Measurements from ENCODE around the gene USP8.
"Not testable (repeated sequence)": the region's sequence is repeated elsewhere in the genome, so short reads cannot be mapped to it uniquely, and the experiment has no call there.

USP8 gene

DNA sequence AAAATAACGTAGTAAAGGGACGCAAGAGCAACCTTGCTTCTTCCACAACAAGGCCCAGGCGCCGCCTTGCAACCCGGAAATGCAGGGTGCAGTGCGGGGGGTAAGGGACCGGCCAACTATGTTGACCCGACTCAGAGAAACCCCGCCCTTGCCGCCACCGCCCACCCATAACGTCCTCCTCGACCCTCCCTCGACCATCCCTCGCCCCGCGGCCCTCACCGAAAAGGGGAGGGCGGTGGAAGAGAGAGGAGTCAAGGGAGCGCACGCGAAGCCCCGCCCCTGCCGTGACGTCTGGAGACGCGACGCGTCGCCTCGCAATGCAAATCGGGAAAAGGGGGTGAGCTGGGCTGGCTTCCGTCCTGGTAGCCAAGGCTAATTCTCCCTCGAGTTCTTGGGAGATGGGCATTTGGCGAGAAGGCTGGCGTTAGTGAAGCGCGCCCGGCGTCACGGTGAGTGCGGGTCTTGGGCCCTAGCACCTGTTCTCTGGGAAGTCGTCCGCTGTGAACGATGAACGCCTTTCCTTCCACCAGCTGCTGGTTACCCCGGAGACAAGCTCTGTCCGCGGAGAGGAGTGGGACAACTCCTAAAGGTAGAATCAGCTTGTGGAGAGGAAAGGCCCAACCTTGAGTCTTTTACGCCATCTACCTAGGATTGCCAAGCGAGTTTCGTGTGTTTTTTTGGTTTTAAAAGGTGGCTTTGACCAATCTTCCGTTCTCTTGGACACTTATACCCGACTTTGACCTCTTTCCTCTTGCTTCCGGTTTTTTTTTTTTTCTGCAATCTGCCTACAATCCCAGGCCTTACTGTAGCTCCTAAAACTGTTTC is at the start of gene USP8:
TSS of gene USP8 (plus strand) at position 340 of the 825 bp plus-strand sequence. CDS start 14,669 bp downstream, outside the sequence.
- DNase-seq (ENCODE audit: low spot score) = peak; percentile 96

GRCh38 chr15:50377867-50378751 is 46.1 kb upstream of the USP8 start:
- DNase-seq (ENCODE audit: low spot score) = no peak

DNA sequence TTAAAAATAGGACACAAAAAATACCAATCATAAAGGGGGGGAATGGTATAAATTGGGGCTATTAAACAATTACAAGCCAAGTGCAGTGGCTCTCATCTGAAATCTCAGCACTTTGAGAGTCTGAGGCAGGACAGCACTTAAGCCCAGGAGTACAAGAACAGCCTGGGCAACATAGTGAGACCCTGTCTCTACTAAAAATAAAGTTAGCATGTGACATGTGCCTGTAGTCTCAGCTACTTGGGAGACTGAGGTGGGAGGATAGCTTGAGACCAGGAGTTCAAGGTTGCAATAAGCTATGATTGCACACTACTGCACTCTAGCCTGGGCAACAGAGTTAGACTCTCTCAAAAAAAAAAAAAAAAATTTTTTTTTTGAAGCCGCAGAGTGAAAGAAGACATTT is 45.4 kb upstream of the USP8 start:
- DNase-seq (ENCODE audit: low spot score) = no peak

DNA sequence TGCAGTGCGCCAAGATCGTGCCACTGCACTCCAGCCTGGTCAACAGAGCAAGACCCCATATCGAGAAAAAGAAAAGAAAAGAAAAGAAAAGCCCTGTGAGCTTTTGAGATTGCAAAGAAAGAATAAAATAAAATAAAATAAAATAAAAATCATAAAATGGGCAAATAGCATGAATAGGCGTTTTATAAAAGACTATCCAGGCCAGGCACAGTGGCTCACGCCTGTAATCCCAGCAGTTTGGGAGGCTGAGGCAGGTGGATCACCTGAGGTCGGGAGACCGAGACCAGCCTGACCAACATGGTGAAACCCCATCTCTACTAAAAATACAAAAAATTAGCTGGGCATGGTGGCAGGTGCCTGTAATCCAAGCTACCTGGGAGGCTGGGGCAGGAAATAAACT is 44.8 kb upstream of the USP8 start:
- not testable (repeated sequence) for DNase-seq (ENCODE audit: low spot score)

GRCh38 chr15:50380089-50380488 is 44.1 kb upstream of the USP8 start:
- DNase-seq (ENCODE audit: low spot score) = no peak

DNA sequence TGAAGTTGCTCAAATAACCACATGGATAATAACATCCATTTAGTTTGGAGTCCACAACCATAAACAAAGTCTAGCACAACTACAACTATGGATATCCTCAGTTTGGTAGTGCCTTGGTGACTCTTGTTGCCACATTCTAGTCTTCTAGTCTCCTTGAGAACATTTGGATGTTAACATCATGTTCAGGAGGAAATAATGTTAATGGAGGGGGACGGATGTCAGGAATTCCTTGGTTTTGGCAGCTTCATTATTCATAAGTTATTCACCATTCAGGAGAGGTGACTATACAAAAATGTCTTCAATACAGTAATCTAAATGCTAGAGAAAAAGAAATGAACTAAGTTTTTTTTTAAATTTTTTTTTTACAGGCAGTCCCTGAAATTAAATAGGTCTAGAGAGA is 42.8 kb upstream of the USP8 start:
- DNase-seq (ENCODE audit: low spot score) = no peak

- DNase-seq (ENCODE audit: low spot score) = not testable (repeated sequence)
These were observed 41.8 kb upstream of the USP8 start for GRCh38 chr15:50382408-50382807.

GRCh38 chr15:50390554-50391264 is 33.5 kb upstream of the USP8 start:
- DNase-seq (ENCODE audit: low spot score) = no peak

GRCh38 chr15:50391561-50391960 is 32.6 kb upstream of the USP8 start:
- DNase-seq (ENCODE audit: low spot score) = not testable (repeated sequence)

DNA sequence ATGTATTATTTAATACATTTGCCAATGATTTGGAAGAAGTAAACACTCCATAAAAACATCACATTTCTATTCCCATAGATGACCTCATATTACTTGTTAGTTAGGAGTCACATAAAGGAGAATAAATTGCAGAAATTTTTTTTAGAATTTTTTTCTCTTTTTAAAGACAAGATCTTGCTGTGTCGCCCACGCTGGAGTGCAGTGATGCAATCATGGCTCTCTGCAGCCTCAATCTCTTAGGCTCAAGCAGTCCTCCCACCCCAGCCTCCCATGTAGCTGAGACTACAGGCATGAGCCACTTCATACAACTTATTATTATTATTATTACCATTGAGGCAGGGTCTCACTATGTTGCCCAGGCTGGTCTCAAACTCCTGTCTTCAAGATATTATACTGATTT is 12.3 kb upstream of the USP8 start:
- DNase-seq (ENCODE audit: low spot score) = no peak

DNA sequence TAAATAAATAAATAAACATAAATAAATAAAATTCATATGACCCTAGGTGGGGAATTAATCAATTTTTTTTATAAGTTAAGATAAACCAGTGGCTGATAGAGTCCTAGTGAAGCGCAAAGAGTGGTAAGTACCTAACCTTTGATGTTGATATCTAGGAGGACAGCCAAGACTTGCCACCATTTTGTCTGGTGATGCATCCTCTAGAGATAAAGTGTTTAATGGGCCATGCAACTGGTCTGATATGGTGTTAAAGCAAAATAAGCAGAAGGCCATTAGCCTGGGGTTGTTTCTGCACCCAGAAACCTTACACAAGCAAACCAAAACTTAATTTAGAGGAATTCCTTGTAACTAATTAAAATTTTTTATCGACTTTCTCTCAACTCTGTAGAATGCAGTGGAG is 9.6 kb upstream of the USP8 start:
- DNase-seq (ENCODE audit: low spot score) = no peak

DNA sequence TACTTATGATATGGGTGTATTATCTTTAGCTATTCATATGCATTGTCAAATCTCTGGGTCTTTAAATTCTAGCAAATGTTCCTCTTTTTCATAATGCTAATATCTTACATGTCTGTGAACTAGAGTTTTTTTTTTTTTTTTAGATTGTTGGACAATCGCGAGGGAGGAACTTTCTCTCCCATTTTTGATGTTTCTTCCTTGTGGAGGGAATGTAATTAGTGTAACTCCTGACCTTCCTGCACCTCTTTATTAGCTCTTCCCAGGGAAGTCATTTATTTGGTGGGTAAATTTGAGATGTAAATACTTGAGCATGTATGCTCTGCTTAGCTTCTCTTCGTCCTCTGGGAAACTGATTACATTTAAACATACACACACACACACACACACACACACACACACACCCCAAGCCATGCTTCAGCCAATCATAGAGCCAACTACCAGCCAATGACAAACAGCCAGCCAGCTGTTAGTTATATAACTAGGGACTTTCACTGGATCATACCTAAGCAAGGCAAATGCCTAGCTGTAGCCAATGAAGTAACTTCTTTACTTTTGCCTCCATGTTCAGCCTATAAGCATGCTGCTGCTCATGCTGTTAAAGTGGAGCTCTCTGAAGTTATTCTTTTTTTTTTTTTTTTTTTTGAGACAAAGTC is 8.3 kb upstream of the USP8 start:
- DNase-seq (ENCODE audit: low spot score) = no peak

DNA sequence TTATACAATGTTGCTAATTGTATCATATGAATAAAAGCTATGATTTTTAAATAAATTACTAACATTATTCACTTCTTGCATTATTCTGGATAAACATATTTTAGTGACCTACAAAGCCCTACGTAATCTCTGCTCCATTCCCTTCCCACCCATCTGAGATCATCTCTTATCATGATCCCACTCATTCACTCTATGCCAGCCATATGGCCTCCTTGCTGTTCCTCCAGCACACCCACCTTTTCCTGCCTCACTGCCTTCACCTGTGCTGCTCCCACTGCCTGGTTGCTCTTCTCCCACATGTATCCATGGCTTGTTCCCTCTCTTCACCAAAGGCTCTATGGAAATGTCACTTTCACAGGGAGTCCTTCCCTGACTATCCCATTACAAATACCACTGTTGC is 7.3 kb upstream of the USP8 start:
- no peak for DNase-seq (ENCODE audit: low spot score)

DNA sequence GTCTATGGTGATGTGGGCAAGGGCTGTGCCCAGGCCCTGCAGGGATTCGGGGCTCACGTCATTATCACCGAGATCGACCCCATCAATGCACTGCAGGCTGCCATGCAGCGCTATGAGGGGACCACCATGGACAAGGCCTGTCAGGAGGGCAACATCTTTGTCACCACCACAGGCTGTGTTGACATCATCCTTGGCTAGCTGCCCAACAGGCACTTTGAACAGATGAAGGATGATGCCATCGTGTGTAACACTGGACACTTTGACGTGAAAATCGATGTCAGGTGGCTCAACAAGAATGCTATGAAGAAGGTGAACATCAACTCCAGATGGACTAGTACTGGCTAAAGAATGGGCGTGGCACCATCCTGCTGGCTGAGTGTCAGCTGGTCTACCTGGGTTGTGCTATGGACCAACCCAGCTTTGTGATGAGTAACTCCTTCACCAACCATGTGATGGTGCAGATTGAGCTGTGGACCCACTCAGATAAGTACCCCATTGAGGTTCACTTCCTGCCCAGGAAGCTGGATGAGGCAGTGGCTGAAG is 6.1 kb upstream of the USP8 start:
- DNase-seq (ENCODE audit: low spot score) = no peak

DNA sequence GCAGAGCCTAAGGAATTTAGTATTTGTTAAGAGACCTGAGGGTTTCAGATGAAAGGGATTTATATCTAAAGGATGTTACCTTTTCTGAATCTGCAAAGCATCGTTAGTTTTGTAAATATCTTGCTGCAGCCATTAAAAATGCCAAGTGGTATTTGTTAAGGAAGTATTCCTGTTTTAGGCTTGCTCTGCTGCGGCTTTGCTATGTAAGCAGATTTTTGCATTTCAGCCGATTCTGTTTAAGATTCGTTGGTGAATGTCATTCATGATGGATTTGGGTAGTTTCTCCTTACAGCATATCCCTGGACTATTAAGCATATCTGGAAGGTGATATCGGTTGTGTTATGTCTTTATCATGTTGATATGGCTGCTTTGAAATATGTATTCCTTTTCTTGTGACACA is 1.0 kb downstream of the USP8 start:
- no peak for DNase-seq (ENCODE audit: low spot score)

DNA sequence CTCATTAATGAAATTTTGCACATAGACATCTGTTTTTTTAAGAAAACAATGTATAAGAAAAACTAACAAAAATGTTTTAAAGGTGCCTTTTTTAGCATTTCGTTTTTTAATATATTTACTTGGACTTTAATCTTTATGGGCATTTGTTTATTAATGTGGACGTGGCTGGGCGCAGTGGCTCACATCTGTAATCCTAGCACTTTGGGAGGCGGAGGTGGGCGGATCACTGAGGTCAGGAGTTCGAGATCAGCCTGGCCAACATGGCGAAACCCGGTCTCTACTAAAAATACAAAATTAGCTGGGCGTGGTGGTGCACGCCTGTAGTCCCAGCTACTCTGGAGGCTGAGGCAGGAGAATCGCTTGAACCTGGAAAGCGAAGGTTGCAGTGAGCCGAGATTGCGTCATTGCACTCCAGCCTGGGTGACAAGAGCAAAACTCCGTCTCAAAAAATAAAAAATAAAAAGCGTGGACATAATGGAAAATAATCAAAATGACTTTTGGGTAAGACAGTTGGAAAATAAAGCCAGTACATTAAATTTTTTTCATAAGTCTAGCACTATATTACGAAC is 1.6 kb downstream of the USP8 start:
- DNase-seq (ENCODE audit: low spot score) = not testable (repeated sequence)

- no peak for DNase-seq (ENCODE audit: low spot score)
These were observed 2.2 kb downstream of the USP8 start for GRCh38 chr15:50426428-50426827.

- DNase-seq (ENCODE audit: low spot score) = no peak
These were observed 7.0 kb downstream of the USP8 start for GRCh38 chr15:50431204-50431603.

GRCh38 chr15:50432230-50432629 is 8.0 kb downstream of the USP8 start:
- DNase-seq (ENCODE audit: low spot score) = no peak

DNA sequence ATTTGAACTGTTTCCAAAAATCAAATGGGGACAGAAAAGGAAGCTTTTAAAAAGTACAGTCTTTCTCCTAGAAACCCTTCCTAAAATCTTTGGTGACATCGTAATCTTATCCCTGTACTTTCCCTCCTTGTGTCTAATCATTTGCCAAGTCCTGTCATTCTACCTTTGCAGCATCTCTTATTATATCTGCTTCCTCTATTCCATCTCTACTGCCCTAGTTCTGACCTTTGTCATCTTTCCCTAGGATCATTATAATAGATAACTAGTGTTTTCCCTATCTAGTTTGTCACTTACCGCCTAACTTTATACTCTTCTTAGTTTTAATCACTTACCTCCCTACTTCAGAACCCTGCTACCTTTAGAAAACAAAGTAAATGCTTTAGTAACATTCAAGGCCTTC is 11.6 kb downstream of the USP8 start:
- no peak for DNase-seq (ENCODE audit: low spot score)

GRCh38 chr15:50438251-50438650 is 14.0 kb downstream of the USP8 start:
- no peak for DNase-seq (ENCODE audit: low spot score)

All from D341Med (cell line).